ENCODE data around the gene CLDN19.

DNA sequence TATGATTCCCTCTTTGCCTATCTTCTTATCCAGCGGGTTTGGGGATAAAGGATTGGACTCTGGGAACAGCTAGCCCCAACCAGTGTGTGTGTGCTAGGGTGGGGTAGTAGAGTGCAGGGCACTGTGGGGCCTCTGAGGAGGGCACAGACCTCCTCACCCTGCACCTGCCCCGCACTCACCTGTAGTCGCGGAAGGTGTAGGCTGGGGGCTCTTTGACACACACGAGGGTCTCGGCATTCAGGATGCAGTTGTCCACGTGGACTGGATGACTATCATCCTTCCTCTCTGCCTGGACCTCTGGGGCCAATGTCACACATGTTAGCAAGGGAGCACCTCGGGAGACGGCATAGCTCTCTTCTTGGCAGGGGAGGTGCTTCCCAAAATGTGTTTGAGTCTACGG, 8.0 kb upstream of the CLDN19 start:
- no peak for TF ChIP-seq POLR2A (IDR thresholded peaks at IDR 0.05; ENCODE audit: low read length)
- no peak for TF ChIP-seq GATA1 (IDR thresholded peaks at IDR 0.05; ENCODE audit: low read depth, low read length)

Data from erythroblast (primary cell).